DND-41 (cell line): Measurements from ENCODE around the gene SRCIN1.

Experiments
- CTCF ChIP-seq: IDR thresholded peaks from 2 replicates; pipeline ENCODE4 v1.5.1; 2012; ENCODE audit warnings: borderline replicate concordance, low read length, moderate library complexity, mild to moderate bottlenecking; ENCODE audit not compliant: poor library complexity, severe bottlenecking; ENCODE audit errors: extremely low read depth
- EZH2 ChIP-seq: IDR thresholded peaks from 3 replicates; pipeline ENCODE4 v1.6.1; 2012; ENCODE audit warnings: borderline replicate concordance, low read depth, mild to moderate bottlenecking, moderate library complexity, low read length, inconsistent platforms; ENCODE audit not compliant: severe bottlenecking

- TF ChIP-seq CTCF (no peak), EZH2 (no peak)
Observed at GRCh38 chr17:38653679-38654078, 47.9 kb upstream of the SRCIN1 start.
